Skin of body (tissue), 3 donors: ENCODE results near the gene MED31. TPM values are rescaled to one million over a fixed set of nuclear protein-coding genes. Genes with fewer than 3 reads are reported as not detected.
"Not testable (repeated sequence)": the region's sequence is repeated elsewhere in the genome, so short reads cannot be mapped to it uniquely, and the experiment has no call there.

Experiments
- DNase-seq: peaks from one replicate; lab custom pipeline; 2025; lab: John Stamatoyannopoulos, UW
- small RNA-seq: library from RNA; depleted of rRNA; stranded (forward); fragments of <200 nt; gene quantifications from one replicate; pipeline ENCODE3, GENCODE V24; 2014; ENCODE audit warnings: low replicate concordance
- total RNA-seq: library from RNA; depleted of rRNA; stranded (reverse); fragments of >200 nt; gene quantifications from one replicate; pipeline ENCODE4 v1.2.3, GENCODE V29; 2014

The MED31 gene
- total RNA-seq, 1 donor from 2014 or later: 7.4 TPM

GRCh38 chr17:6627019-6627418 is 24.4 kb downstream of the MED31 start:
- DNase-seq: no peak

GRCh38 chr17:6626616-6627015 is 24.8 kb downstream of the MED31 start:
- no peak for DNase-seq

GRCh38 chr17:6623941-6624340 is 27.5 kb downstream of the MED31 start:
- DNase-seq: no peak

- DNase-seq: no peak
Observed at GRCh38 chr17:6611231-6611630, 40.2 kb downstream of the MED31 start.

GRCh38 chr17:6610011-6610410 is 41.4 kb downstream of the MED31 start:
- DNase-seq: no peak

GRCh38 chr17:6608321-6608720 is 43.1 kb downstream of the MED31 start:
- no peak for DNase-seq

- no peak for DNase-seq
Observed at GRCh38 chr17:6605142-6605541, 46.3 kb downstream of the MED31 start.

- no peak for DNase-seq
Observed at GRCh38 chr17:6603744-6604325, 47.6 kb downstream of the MED31 start.

- DNase-seq: no peak
Observed at GRCh38 chr17:6602141-6602540, 49.3 kb downstream of the MED31 start.

- peak; percentile 56 for DNase-seq
Observed at GRCh38 chr17:6599364-6599763, 52.0 kb downstream of the MED31 start.

GRCh38 chr17:6597727-6598126 is 53.7 kb downstream of the MED31 start:
- no peak for DNase-seq

- no peak for DNase-seq
Observed at GRCh38 chr17:6596941-6597340, 54.5 kb downstream of the MED31 start.

GRCh38 chr17:6596511-6596910 is 54.9 kb downstream of the MED31 start:
- DNase-seq: no peak

GRCh38 chr17:6596081-6596480 is 55.3 kb downstream of the MED31 start:
- DNase-seq: no peak

- DNase-seq: not testable (repeated sequence)
Observed at GRCh38 chr17:6593371-6593770, 58.0 kb downstream of the MED31 start.

Small RNAs within 50 kb of the gene (small RNA-seq; reads per million reads assigned to genes)
- gene MIR4520-1: not detected
- gene RNA5SP435: not detected

Other genes starting within 250 kb of the MED31 start
- 0.10 TPM for gene AIPL1, start 216.5 kb downstream of the MED31 start, total RNA-seq
- gene PIMREG, start 207.2 kb downstream of the MED31 start, total RNA-seq: 9.0 TPM
- gene PITPNM3, start 95.0 kb downstream of the MED31 start, total RNA-seq: 6.0 TPM
- 20.0 TPM for gene KIAA0753, start 10.9 kb downstream of the MED31 start, total RNA-seq
- 25.2 TPM for gene TXNDC17, start 10.5 kb downstream of the MED31 start, total RNA-seq
- gene C17orf100, start 157 bp upstream of the MED31 start, total RNA-seq: 0.89 TPM
- gene SLC13A5, start 61.8 kb upstream of the MED31 start, total RNA-seq: not detected
- 19.4 TPM for gene XAF1, start 104.4 kb upstream of the MED31 start, total RNA-seq
- 0.30 TPM for gene FBXO39, start 124.6 kb upstream of the MED31 start, total RNA-seq
- gene TEKT1, start 180.1 kb upstream of the MED31 start, total RNA-seq: 0.10 TPM